A673 (cell line): ENCODE data around the gene PUS3.

Experiments
- EZH2 ChIP-seq: fragments of 200-600 bp; sonication (generic); IDR thresholded peaks from 2 replicates; pipeline ENCODE4 v1.6.1; 2017; ENCODE audit warnings: borderline replicate concordance, low read depth, mild to moderate bottlenecking, mixed read lengths, antibody characterized with exemption, low read length; ENCODE audit not compliant: poor library complexity, severe bottlenecking
- TF ChIP-seq, protein P1 (sequence below): fragments of 300-800, 200-600 bp; sonication (generic); conservative IDR thresholded peaks from 2 replicates; pipeline ENCODE4 v1.5.1; 2017; ENCODE audit warnings: low read depth, mild to moderate bottlenecking, antibody characterized with exemption, low read length, moderate library complexity, mixed read lengths

DNA sequence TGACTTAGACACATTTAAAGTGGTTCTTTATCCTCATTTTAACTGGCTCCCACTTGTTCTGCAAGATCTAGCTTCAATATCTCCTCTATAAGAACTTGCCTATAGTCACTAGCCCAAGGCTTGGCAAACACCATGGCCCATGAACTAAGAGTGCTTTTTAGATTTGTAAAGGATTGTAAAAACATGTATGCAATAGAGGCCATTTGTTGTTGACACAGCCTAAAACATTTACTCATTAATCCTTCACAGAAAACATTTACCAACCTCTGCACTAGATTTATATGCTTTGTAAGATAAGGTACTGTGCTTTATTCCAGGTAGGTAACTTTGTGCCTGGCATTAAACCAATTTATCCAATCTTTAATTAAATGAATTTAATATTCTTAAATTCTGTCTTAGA, 10.0 kb downstream of the PUS3 start:
- TF ChIP-seq, protein P1, sequence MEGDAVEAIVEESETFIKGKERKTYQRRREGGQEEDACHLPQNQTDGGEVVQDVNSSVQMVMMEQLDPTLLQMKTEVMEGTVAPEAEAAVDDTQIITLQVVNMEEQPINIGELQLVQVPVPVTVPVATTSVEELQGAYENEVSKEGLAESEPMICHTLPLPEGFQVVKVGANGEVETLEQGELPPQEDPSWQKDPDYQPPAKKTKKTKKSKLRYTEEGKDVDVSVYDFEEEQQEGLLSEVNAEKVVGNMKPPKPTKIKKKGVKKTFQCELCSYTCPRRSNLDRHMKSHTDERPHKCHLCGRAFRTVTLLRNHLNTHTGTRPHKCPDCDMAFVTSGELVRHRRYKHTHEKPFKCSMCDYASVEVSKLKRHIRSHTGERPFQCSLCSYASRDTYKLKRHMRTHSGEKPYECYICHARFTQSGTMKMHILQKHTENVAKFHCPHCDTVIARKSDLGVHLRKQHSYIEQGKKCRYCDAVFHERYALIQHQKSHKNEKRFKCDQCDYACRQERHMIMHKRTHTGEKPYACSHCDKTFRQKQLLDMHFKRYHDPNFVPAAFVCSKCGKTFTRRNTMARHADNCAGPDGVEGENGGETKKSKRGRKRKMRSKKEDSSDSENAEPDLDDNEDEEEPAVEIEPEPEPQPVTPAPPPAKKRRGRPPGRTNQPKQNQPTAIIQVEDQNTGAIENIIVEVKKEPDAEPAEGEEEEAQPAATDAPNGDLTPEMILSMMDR: no peak
- TF ChIP-seq EZH2: no peak
